ENCODE data around the gene CHCHD10.

CHCHD10 gene

GRCh38 chr22:23755711-23756110, 12.1 kb downstream of the CHCHD10 start:
- no peaks in the 10 kb centered on the region for H3K9me3 Mint-ChIP-seq

GRCh38 chr22:23754980-23755636, 12.7 kb downstream of the CHCHD10 start:
- no peak for DNase-seq
- Mint-ChIP-seq H3K9me3 (no peaks in the 10 kb centered on the region), H3K27ac (no peak overlapping the region), H3K27me3 (no peaks in the 10 kb centered on the region), H3K36me3 (ENCODE audit: insufficient read depth) (peaks cover 7% of the 10 kb centered on the region), H3K4me3 (no peak overlapping the region), H3K4me1 (ENCODE audit: low read depth in 2 of 2) (peaks cover 8 to 10% of the 10 kb centered on the region in 2 donors)
- ATAC-seq (replicated peaks): no peak

More at GRCh38 chr22:23755711-23756110, 12.1 kb downstream of the CHCHD10 start:
- no peaks in the 10 kb centered on the region for H3K27me3 Mint-ChIP-seq
- H3K36me3 Mint-ChIP-seq (ENCODE audit: insufficient read depth): peaks cover 7% of the 10 kb centered on the region
- no peak overlapping the region for H3K27ac Mint-ChIP-seq
- peaks cover 3 to 4% of the 10 kb centered on the region in 2 donors for H3K4me1 Mint-ChIP-seq (ENCODE audit: low read depth in 2 of 2)
- DNase-seq (no peak), ATAC-seq (replicated peaks) (no peak)
- no peak overlapping the region for H3K4me3 Mint-ChIP-seq

GRCh38 chr22:23754220-23754919, 13.4 kb downstream of the CHCHD10 start, which contains the start of gene VPREB3:
Gene VPREB3, minus strand, starts transcription at chr22:23754425. Its CDS starts 62 bp downstream, at chr22:23754363.
- peaks cover 13 to 17% of the 10 kb centered on the region in 2 donors for H3K4me1 Mint-ChIP-seq (ENCODE audit: low read depth in 2 of 2)
- no peak for ATAC-seq (replicated peaks)
- H3K27me3 Mint-ChIP-seq: no peaks in the 10 kb centered on the region
- peaks cover 11% of the 10 kb centered on the region for H3K36me3 Mint-ChIP-seq (ENCODE audit: insufficient read depth)
- H3K4me3 Mint-ChIP-seq: peak within 1 kb of the TSS in 1 of 2 donors; percentile 63
- DNase-seq: no peak
- H3K9me3 Mint-ChIP-seq: no peaks in the 10 kb centered on the region
- no peak within 1 kb of the TSS for H3K27ac Mint-ChIP-seq

- no peak for ATAC-seq (replicated peaks)
- no peaks in the 10 kb centered on the region for H3K9me3 Mint-ChIP-seq
- peaks cover 13 to 17% of the 10 kb centered on the region in 2 donors for H3K4me1 Mint-ChIP-seq (ENCODE audit: low read depth in 2 of 2)
- no peak overlapping the region for H3K27ac Mint-ChIP-seq
- H3K4me3 Mint-ChIP-seq: peak overlapping the region in 1 of 2 donors; percentile 63
- DNase-seq: no peak
- H3K36me3 Mint-ChIP-seq (ENCODE audit: insufficient read depth): peaks cover 11% of the 10 kb centered on the region
- no peaks in the 10 kb centered on the region for H3K27me3 Mint-ChIP-seq
These were observed 14.4 kb downstream of the CHCHD10 start for GRCh38 chr22:23753385-23753784.

- Mint-ChIP-seq H3K4me1 (ENCODE audit: low read depth in 2 of 2) (peaks cover 13 to 17% of the 10 kb centered on the region in 2 donors), H3K4me3 (peak overlapping the region; percentile 86 to 87), H3K9me3 (no peaks in the 10 kb centered on the region), H3K27ac (no peak overlapping the region), H3K27me3 (no peaks in the 10 kb centered on the region), H3K36me3 (ENCODE audit: insufficient read depth) (peaks cover 11% of the 10 kb centered on the region)
- ATAC-seq (replicated peaks): no peak
- DNase-seq: no peak
These were observed 15.0 kb downstream of the CHCHD10 start for GRCh38 chr22:23752750-23753149.

GRCh38 chr22:23752090-23752691, 15.6 kb downstream of the CHCHD10 start:
- Mint-ChIP-seq H3K9me3 (no peaks in the 10 kb centered on the region), H3K36me3 (ENCODE audit: insufficient read depth) (peaks cover 11% of the 10 kb centered on the region), H3K27me3 (no peaks in the 10 kb centered on the region), H3K4me3 (peak overlapping the region; percentile 86 to 87), H3K27ac (peak overlapping the region in 1 of 2 donors; percentile 77), H3K4me1 (ENCODE audit: low read depth in 2 of 2) (peaks cover 13 to 17% of the 10 kb centered on the region in 2 donors)
- no peak for ATAC-seq (replicated peaks)
- no peak for DNase-seq

- peak overlapping the region; percentile 86 to 87 for H3K4me3 Mint-ChIP-seq
- H3K9me3 Mint-ChIP-seq: no peaks in the 10 kb centered on the region
- H3K36me3 Mint-ChIP-seq (ENCODE audit: insufficient read depth): peaks cover 11% of the 10 kb centered on the region
- no peaks in the 10 kb centered on the region for H3K27me3 Mint-ChIP-seq
- DNase-seq (no peak), ATAC-seq (replicated peaks) (peak; percentile 1)
- peak overlapping the region; percentile 77 to 83 for H3K27ac Mint-ChIP-seq
- H3K4me1 Mint-ChIP-seq (ENCODE audit: low read depth in 2 of 2): peaks cover 13 to 17% of the 10 kb centered on the region in 2 donors
These were observed 16.3 kb downstream of the CHCHD10 start for GRCh38 chr22:23751441-23751996.

GRCh38 chr22:23750714-23751440, 16.9 kb downstream of the CHCHD10 start, which contains the start of gene ZNF70:
Gene ZNF70, minus strand, starts transcription at chr22:23751112. Its CDS starts 5,972 bp downstream, at chr22:23745140.
- H3K36me3 Mint-ChIP-seq (ENCODE audit: insufficient read depth): peaks cover 11% of the 10 kb centered on the region
- H3K9me3 Mint-ChIP-seq: no peaks in the 10 kb centered on the region
- no peaks in the 10 kb centered on the region for H3K27me3 Mint-ChIP-seq
- DNase-seq (peak; percentile 81 to 83 (median 83)), ATAC-seq (replicated peaks) (peak; percentile 99)
- H3K4me1 Mint-ChIP-seq (ENCODE audit: low read depth in 2 of 2): peaks cover 13 to 17% of the 10 kb centered on the region in 2 donors
- H3K27ac Mint-ChIP-seq: peak within 1 kb of the TSS; percentile 77 to 83
- peak within 1 kb of the TSS; percentile 86 to 87 for H3K4me3 Mint-ChIP-seq

GRCh38 chr22:23750367-23750713, 17.4 kb downstream of the CHCHD10 start:
- H3K4me3 Mint-ChIP-seq: peak overlapping the region; percentile 86 to 87
- no peaks in the 10 kb centered on the region for H3K27me3 Mint-ChIP-seq
- H3K27ac Mint-ChIP-seq: peak overlapping the region; percentile 65 to 83
- DNase-seq (no peak), ATAC-seq (replicated peaks) (no peak)
- no peaks in the 10 kb centered on the region for H3K9me3 Mint-ChIP-seq
- H3K36me3 Mint-ChIP-seq (ENCODE audit: insufficient read depth): peaks cover 11% of the 10 kb centered on the region
- H3K4me1 Mint-ChIP-seq (ENCODE audit: low read depth in 2 of 2): peaks cover 14 to 17% of the 10 kb centered on the region in 2 donors

- Mint-ChIP-seq H3K4me1 (ENCODE audit: low read depth in 2 of 2) (peaks cover 16 to 17% of the 10 kb centered on the region in 2 donors), H3K27me3 (no peaks in the 10 kb centered on the region), H3K27ac (no peak overlapping the region), H3K9me3 (no peaks in the 10 kb centered on the region), H3K4me3 (peak overlapping the region; percentile 86 to 87), H3K36me3 (ENCODE audit: insufficient read depth) (peaks cover 14% of the 10 kb centered on the region)
- DNase-seq: no peak
- no peak for ATAC-seq (replicated peaks)
These were observed 17.9 kb downstream of the CHCHD10 start for GRCh38 chr22:23749841-23750301.

GRCh38 chr22:23745791-23746190, 22.0 kb downstream of the CHCHD10 start:
- H3K4me1 Mint-ChIP-seq (ENCODE audit: low read depth in 2 of 2): peaks cover 13% of the 10 kb centered on the region in 2 donors
- no peaks in the 10 kb centered on the region for H3K9me3 Mint-ChIP-seq
- peak overlapping the region in 1 of 2 donors; percentile 25 for H3K27ac Mint-ChIP-seq
- no peak for ATAC-seq (replicated peaks)
- H3K27me3 Mint-ChIP-seq: no peaks in the 10 kb centered on the region
- H3K36me3 Mint-ChIP-seq (ENCODE audit: insufficient read depth): peaks cover 22% of the 10 kb centered on the region
- no peak for DNase-seq
- H3K4me3 Mint-ChIP-seq: no peak overlapping the region

- H3K4me3 Mint-ChIP-seq: no peak overlapping the region
- H3K27ac Mint-ChIP-seq: peak overlapping the region in 1 of 2 donors; percentile 60
These were observed 23.3 kb downstream of the CHCHD10 start for GRCh38 chr22:23744485-23744884.

More at GRCh38 chr22:23744485-23744884, 23.3 kb downstream of the CHCHD10 start:
- no peak for ATAC-seq (replicated peaks)
- Mint-ChIP-seq H3K36me3 (ENCODE audit: insufficient read depth) (peaks cover 19% of the 10 kb centered on the region), H3K27me3 (no peaks in the 10 kb centered on the region), H3K9me3 (no peaks in the 10 kb centered on the region), H3K4me1 (ENCODE audit: low read depth in 2 of 2) (peaks cover under 1 to 3% of the 10 kb centered on the region in 2 donors)
- no peak for DNase-seq

All from effector memory CD8-positive, alpha-beta T cell (primary cell).